Naive thymus-derived CD8-positive, alpha-beta T cell (primary cell): ENCODE data around the gene GSTP1. TPM values are rescaled to one million over a fixed set of nuclear protein-coding genes. Genes with fewer than 3 reads are reported as not detected.
A peak's percentile ranks its signal among the peaks of the same experiment; 100 is the strongest.

ENCODE experiments used
- ATAC-seq, 2 donors: fragments of 150-1000 bp; cut with Tn5 transposase in 1 of 2; sonication (Bioruptor Pico), chemical (Tn5 transposase) in 1 of 2; 1 replicate in 1 of 2; 2 replicates in 1 of 2; pipeline ENCODE4 v1.10.0; 2021; ENCODE audit warnings: mild to moderate bottlenecking in 2 of 2, moderate library complexity in 2 of 2
- POLR2A ChIA-PET: fragments of 350-600 bp; sonication (Branson Sonifier 250); formaldehyde crosslinking; loops from one replicate; lab custom pipeline; 2021; ENCODE audit warnings: antibody characterized with exemption; lab: Charles Lee
- DNase-seq, 10 donors: peaks; one replicate each; pipeline versions ENCODE4 v3.0.0 to v3.0.0-alpha.2; 2020 to 2022
- H3K27ac Mint-ChIP-seq, 10 donors: one replicate each; pipeline ENCODE4 v1.8.0; 2020 to 2022; ENCODE audit warnings: mild to moderate bottlenecking in 10 of 10, mixed read lengths in 10 of 10, moderate library complexity in 4 of 10, inconsistent platforms in 1 of 10
- H3K27me3 Mint-ChIP-seq, 5 donors: one replicate each; pipeline ENCODE4 v1.8.0; 2021 to 2022; ENCODE audit warnings: mixed read lengths in 5 of 5
- H3K36me3 Mint-ChIP-seq, 3 donors: one replicate each; pipeline ENCODE4 v1.8.0; 2020 to 2022; ENCODE audit warnings: mixed read lengths in 3 of 3, mild to moderate bottlenecking in 2 of 3, inconsistent platforms in 1 of 3
- H3K4me1 Mint-ChIP-seq, 4 donors: one replicate each; pipeline ENCODE4 v1.8.0; 2021 to 2022; ENCODE audit warnings: mixed read lengths in 4 of 4
- H3K4me3 Mint-ChIP-seq, 10 donors: one replicate each; pipeline ENCODE4 v1.8.0; 2020 to 2022; ENCODE audit warnings: mild to moderate bottlenecking in 10 of 10, mixed read lengths in 10 of 10, moderate library complexity in 6 of 10, inconsistent platforms in 1 of 10
- H3K9me3 Mint-ChIP-seq, 9 donors: one replicate each; pipeline ENCODE4 v1.8.0; 2020 to 2022; ENCODE audit warnings: mixed read lengths in 9 of 9, mild to moderate bottlenecking in 3 of 9, inconsistent platforms in 1 of 9, moderate library complexity in 1 of 9
- polyA plus RNA-seq, 3 donors: library from polyadenylated mRNA; unstranded; fragments of 300-500 nt; fragmentation: Illumina TruSeq; gene quantifications; one replicate each; pipeline ENCODE4 v1.2.3, GENCODE V29; 2021
- total RNA-seq, 8 experiments: library from RNA in 2 of 8; stranded (reverse) in 2 of 8; gene quantifications; one replicate each; pipeline ENCODE4 v1.2.3 and lab custom pipeline; 2021 to 2026

The GSTP1 gene
- 100 to 1,000 TPM; 177 to 186 TPM for total RNA-seq
- polyA plus RNA-seq, result 100 to 1,000 TPM; 234 to 278 (median 276) TPM
- 11.3 to 222 (median 100) reads per million in 6 experiments for total RNA-seq (lab: John Stamatoyannopoulos, UW)

GRCh38 chr11:67583247-67584204 lies at the start of gene GSTP1:
Gene GSTP1, plus strand, starts transcription at chr11:67583812. Its CDS starts 32 bp downstream, at chr11:67583844.
- H3K4me3 Mint-ChIP-seq, result peak within 1 kb of the TSS; percentile 82 to 93 (median 90)
- ATAC-seq, result peak; percentile 78 to 90
- H3K27me3 Mint-ChIP-seq, result peaks cover 0 to 8% (median 4%) of the 10 kb centered on the region in 5 donors
- H3K27ac Mint-ChIP-seq, result peak within 1 kb of the TSS; percentile 80 to 94 (median 91)
- H3K9me3 Mint-ChIP-seq, result no peaks in the 10 kb centered on the region
- H3K4me1 Mint-ChIP-seq, result peaks cover 26 to 74% (median 50%) of the 10 kb centered on the region in 4 donors
- peaks cover 0 to 4% (median 0%) of the 10 kb centered on the region in 3 donors for H3K36me3 Mint-ChIP-seq
- POLR2A ChIA-PET, result interaction anchor here (0.6 to 1.8 kb wide), 13 partner anchors 9 to 344 kb away, joined by 3 to 12 read pairs (median 3); partner anchors contain the start of genes ACY3 and POLD4
- DNase-seq, result peak; percentile 52 to 85 (median 68)

GRCh38 chr11:67534070-67534679 lies 49.4 kb upstream of the GSTP1 start:
- H3K4me1 Mint-ChIP-seq, result no peaks in the 10 kb centered on the region
- peaks cover 0 to 20% (median 7%) of the 10 kb centered on the region in 9 donors for H3K9me3 Mint-ChIP-seq
- no peak for DNase-seq
- no peak for ATAC-seq
- H3K27me3 Mint-ChIP-seq, result peaks cover 0 to 5% (median 0%) of the 10 kb centered on the region in 5 donors
- H3K4me3 Mint-ChIP-seq, result no peak overlapping the region
- no peak overlapping the region for H3K27ac Mint-ChIP-seq
- H3K36me3 Mint-ChIP-seq, result peaks cover 0 to 11% (median 3%) of the 10 kb centered on the region in 3 donors
- POLR2A ChIA-PET, result no interaction called here

GRCh38 chr11:67535561-67535960 lies 48.1 kb upstream of the GSTP1 start:
- POLR2A ChIA-PET, result no interaction called here

GRCh38 chr11:67538306-67538705 lies 45.3 kb upstream of the GSTP1 start:
- H3K36me3 Mint-ChIP-seq, result peaks cover 0 to 11% (median 3%) of the 10 kb centered on the region in 3 donors
- POLR2A ChIA-PET, result interaction anchor here (0.7 kb wide), 1 partner anchor 70 kb away, joined by 3 read pairs; no protein-coding TSS in a partner anchor
- DNase-seq (no peak), ATAC-seq (no peak)
- peaks cover 0 to 14% (median 7%) of the 10 kb centered on the region in 9 donors for H3K9me3 Mint-ChIP-seq
- H3K4me1 Mint-ChIP-seq, result no peaks in the 10 kb centered on the region
- H3K27me3 Mint-ChIP-seq, result peaks cover 0 to 3% (median 0%) of the 10 kb centered on the region in 5 donors
- H3K27ac Mint-ChIP-seq, result no peak overlapping the region
- no peak overlapping the region for H3K4me3 Mint-ChIP-seq

More at GRCh38 chr11:67535561-67535960, 48.1 kb upstream of the GSTP1 start:
- Mint-ChIP-seq H3K4me3 (no peak overlapping the region), H3K36me3 (peaks cover 0 to 11% (median 3%) of the 10 kb centered on the region in 3 donors), H3K27me3 (peaks cover 0 to 5% (median 0%) of the 10 kb centered on the region in 5 donors), H3K9me3 (peaks cover 0 to 20% (median 7%) of the 10 kb centered on the region in 9 donors), H3K4me1 (no peaks in the 10 kb centered on the region), H3K27ac (no peak overlapping the region)
- ATAC-seq, result no peak
- DNase-seq, result no peak

GRCh38 chr11:67538823-67539505 lies 44.6 kb upstream of the GSTP1 start:
- no peak for ATAC-seq
- H3K27me3 Mint-ChIP-seq, result peaks cover 0 to 3% (median 0%) of the 10 kb centered on the region in 5 donors
- H3K9me3 Mint-ChIP-seq, result peaks cover 0 to 9% (median 3%) of the 10 kb centered on the region in 9 donors
- DNase-seq, result no peak
- H3K4me3 Mint-ChIP-seq, result no peak overlapping the region
- POLR2A ChIA-PET, result interaction anchor here (0.7 kb wide), 1 partner anchor 71 kb away, joined by 3 read pairs; no protein-coding TSS in a partner anchor
- peaks cover 0 to 8% (median 3%) of the 10 kb centered on the region in 3 donors for H3K36me3 Mint-ChIP-seq
- H3K4me1 Mint-ChIP-seq, result no peaks in the 10 kb centered on the region
- no peak overlapping the region for H3K27ac Mint-ChIP-seq

- H3K9me3 Mint-ChIP-seq, result peaks cover 0 to 5% (median 1%) of the 10 kb centered on the region in 9 donors
- peaks cover 0 to 3% (median 0%) of the 10 kb centered on the region in 5 donors for H3K27me3 Mint-ChIP-seq
- ATAC-seq (no peak), DNase-seq (no peak)
- POLR2A ChIA-PET, result no interaction called here
- peaks cover 0 to 2% (median 2%) of the 10 kb centered on the region in 3 donors for H3K36me3 Mint-ChIP-seq
- no peak overlapping the region for H3K4me3 Mint-ChIP-seq
- no peak overlapping the region for H3K27ac Mint-ChIP-seq
- H3K4me1 Mint-ChIP-seq, result no peaks in the 10 kb centered on the region
These were observed 44.1 kb upstream of the GSTP1 start for GRCh38 chr11:67539550-67539949.

- H3K4me3 Mint-ChIP-seq, result no peak overlapping the region
- peaks cover 0 to 1% (median 0%) of the 10 kb centered on the region in 9 donors for H3K9me3 Mint-ChIP-seq
- H3K36me3 Mint-ChIP-seq, result no peaks in the 10 kb centered on the region
- POLR2A ChIA-PET, result no interaction called here
- ATAC-seq (no peak), DNase-seq (no peak)
- peaks cover 0 to 3% (median 0%) of the 10 kb centered on the region in 5 donors for H3K27me3 Mint-ChIP-seq
- no peaks in the 10 kb centered on the region for H3K4me1 Mint-ChIP-seq
- peak overlapping the region in 1 of 10 donors; percentile 87 for H3K27ac Mint-ChIP-seq
These were observed 42.4 kb upstream of the GSTP1 start for GRCh38 chr11:67541198-67541597.

GRCh38 chr11:67542169-67542568 lies 41.4 kb upstream of the GSTP1 start:
- no peak overlapping the region for H3K4me3 Mint-ChIP-seq
- H3K36me3 Mint-ChIP-seq, result no peaks in the 10 kb centered on the region

GRCh38 chr11:67542971-67543370 lies 40.6 kb upstream of the GSTP1 start:
- H3K4me3 Mint-ChIP-seq, result no peak overlapping the region
- POLR2A ChIA-PET, result no interaction called here
- peaks cover 0 to 3% (median 2%) of the 10 kb centered on the region in 5 donors for H3K27me3 Mint-ChIP-seq
- H3K36me3 Mint-ChIP-seq, result no peaks in the 10 kb centered on the region
- DNase-seq, result no peak
- no peak overlapping the region for H3K27ac Mint-ChIP-seq
- ATAC-seq, result no peak
- no peaks in the 10 kb centered on the region for H3K4me1 Mint-ChIP-seq
- no peaks in the 10 kb centered on the region for H3K9me3 Mint-ChIP-seq

More at GRCh38 chr11:67542169-67542568, 41.4 kb upstream of the GSTP1 start:
- peaks cover 0 to 3% (median 2%) of the 10 kb centered on the region in 5 donors for H3K27me3 Mint-ChIP-seq
- no peaks in the 10 kb centered on the region for H3K4me1 Mint-ChIP-seq
- no peak for ATAC-seq
- DNase-seq, result no peak
- H3K9me3 Mint-ChIP-seq, result no peaks in the 10 kb centered on the region
- POLR2A ChIA-PET, result no interaction called here
- no peak overlapping the region for H3K27ac Mint-ChIP-seq

GRCh38 chr11:67543585-67543984 lies 40.0 kb upstream of the GSTP1 start:
- no peak for DNase-seq

GRCh38 chr11:67544616-67545242 lies 38.9 kb upstream of the GSTP1 start:
- ATAC-seq (no peak), DNase-seq (no peak)
- Mint-ChIP-seq H3K4me3 (no peak overlapping the region), H3K4me1 (no peaks in the 10 kb centered on the region), H3K27ac (no peak overlapping the region), H3K36me3 (no peaks in the 10 kb centered on the region), H3K27me3 (peaks cover 0 to 3% (median 0%) of the 10 kb centered on the region in 5 donors), H3K9me3 (no peaks in the 10 kb centered on the region)
- POLR2A ChIA-PET, result interaction anchor here (0.6 kb wide), 1 partner anchor 265 kb away, joined by 3 read pairs; no protein-coding TSS in a partner anchor

More at GRCh38 chr11:67543585-67543984, 40.0 kb upstream of the GSTP1 start:
- Mint-ChIP-seq H3K27me3 (peaks cover 0 to 3% (median 0%) of the 10 kb centered on the region in 5 donors), H3K4me1 (no peaks in the 10 kb centered on the region), H3K9me3 (no peaks in the 10 kb centered on the region), H3K4me3 (no peak overlapping the region), H3K36me3 (no peaks in the 10 kb centered on the region), H3K27ac (peak overlapping the region in 1 of 10 donors; percentile 34)
- POLR2A ChIA-PET, result no interaction called here
- no peak for ATAC-seq
